Kidney epithelial cell (primary cell): Measurements from ENCODE around the gene PHF23. TPM values are rescaled to one million over a fixed set of nuclear protein-coding genes. Genes with fewer than 3 reads are reported as not detected.
"Not testable (repeated sequence)": the region's sequence is repeated elsewhere in the genome, so short reads cannot be mapped to it uniquely, and the experiment has no call there.

Experiments
- DNase-seq: peaks from one replicate; pipeline ENCODE4 v3.0.0-alpha.2; 2010; ENCODE audit warnings: low read depth
- H3K27me3 ChIP-seq: 2 replicates; pipeline ENCODE4 v1.6.0; 2011; ENCODE audit warnings: low read length; ENCODE audit not compliant: control insufficient read depth, insufficient read depth
- H3K36me3 ChIP-seq: 2 replicates; pipeline ENCODE4 v1.5.1; 2011; ENCODE audit warnings: low read length; ENCODE audit not compliant: control insufficient read depth, insufficient read depth
- H3K4me3 ChIP-seq: 2 replicates; pipeline ENCODE4 v1.5.1; 2011; ENCODE audit warnings: low read depth, mild to moderate bottlenecking, control low read depth, low read length
- total RNA-seq: library from RNA; depleted of rRNA; stranded (reverse); fragments of >200 nt; gene quantifications from 2 replicates; pipeline ENCODE4 v1.2.3, GENCODE V29; 2015
- TF ChIP-seq, protein P1 (sequence below): IDR thresholded peaks from 2 replicates; pipeline ENCODE4 v1.5.1; 2011; ENCODE audit warnings: mild to moderate bottlenecking, moderate library complexity, low read length, control low read depth, inconsistent platforms; ENCODE audit not compliant: insufficient read depth, poor library complexity, severe bottlenecking

The PHF23 gene
- total RNA-seq, 1 donor from 2014 or later = 53.3 TPM

DNA sequence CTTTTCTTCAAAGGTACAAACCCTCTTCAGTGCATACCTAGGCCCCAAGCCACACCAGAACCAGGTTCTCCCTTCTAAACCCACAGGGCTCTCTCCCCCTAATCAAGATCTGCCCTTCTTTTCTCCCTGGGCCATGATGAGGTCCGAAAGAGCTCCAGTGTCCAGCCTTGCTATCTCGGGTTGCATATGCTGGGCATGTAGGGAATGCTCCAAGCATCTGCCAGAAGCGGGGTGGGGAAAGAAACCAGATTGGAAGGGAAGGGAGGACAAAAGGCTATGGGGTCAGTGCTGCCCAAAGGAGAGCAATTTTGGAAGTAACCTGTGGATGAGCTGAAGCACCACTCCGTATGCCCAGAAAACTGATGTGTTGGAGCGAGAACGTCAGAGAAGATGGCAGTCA is 10.0 kb upstream of the PHF23 start:
- H3K36me3 ChIP-seq = peaks cover 1% of the 10 kb centered on the region
- no peak for DNase-seq
- H3K4me3 ChIP-seq = no peak overlapping the region
- TF ChIP-seq, protein P1, sequence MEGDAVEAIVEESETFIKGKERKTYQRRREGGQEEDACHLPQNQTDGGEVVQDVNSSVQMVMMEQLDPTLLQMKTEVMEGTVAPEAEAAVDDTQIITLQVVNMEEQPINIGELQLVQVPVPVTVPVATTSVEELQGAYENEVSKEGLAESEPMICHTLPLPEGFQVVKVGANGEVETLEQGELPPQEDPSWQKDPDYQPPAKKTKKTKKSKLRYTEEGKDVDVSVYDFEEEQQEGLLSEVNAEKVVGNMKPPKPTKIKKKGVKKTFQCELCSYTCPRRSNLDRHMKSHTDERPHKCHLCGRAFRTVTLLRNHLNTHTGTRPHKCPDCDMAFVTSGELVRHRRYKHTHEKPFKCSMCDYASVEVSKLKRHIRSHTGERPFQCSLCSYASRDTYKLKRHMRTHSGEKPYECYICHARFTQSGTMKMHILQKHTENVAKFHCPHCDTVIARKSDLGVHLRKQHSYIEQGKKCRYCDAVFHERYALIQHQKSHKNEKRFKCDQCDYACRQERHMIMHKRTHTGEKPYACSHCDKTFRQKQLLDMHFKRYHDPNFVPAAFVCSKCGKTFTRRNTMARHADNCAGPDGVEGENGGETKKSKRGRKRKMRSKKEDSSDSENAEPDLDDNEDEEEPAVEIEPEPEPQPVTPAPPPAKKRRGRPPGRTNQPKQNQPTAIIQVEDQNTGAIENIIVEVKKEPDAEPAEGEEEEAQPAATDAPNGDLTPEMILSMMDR = no peak
- H3K27me3 ChIP-seq = no peaks in the 10 kb centered on the region

DNA sequence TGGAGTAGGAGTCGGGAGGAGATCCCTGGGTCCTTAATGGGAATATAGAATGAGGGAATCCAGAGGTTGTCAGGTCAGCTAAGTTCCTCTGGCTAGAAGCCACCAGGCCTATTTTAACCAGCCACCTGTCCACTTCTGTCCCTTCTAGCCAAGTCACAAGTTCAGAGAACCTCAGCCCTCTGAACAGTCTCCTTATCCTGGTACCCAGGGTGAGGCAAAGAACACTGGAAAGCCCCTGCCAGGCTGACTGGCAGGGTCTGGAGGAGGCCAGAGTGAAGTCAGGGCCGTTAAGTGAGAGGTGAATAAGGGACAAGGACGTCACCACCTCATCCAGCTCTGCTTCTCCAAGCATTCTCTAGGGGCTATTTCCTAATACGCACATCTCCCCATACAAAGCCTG is 9.5 kb upstream of the PHF23 start:
- no peak for DNase-seq
- H3K36me3 ChIP-seq = no peaks in the 10 kb centered on the region
- H3K4me3 ChIP-seq = no peak overlapping the region
- no peaks in the 10 kb centered on the region for H3K27me3 ChIP-seq
- TF ChIP-seq, protein P1 = no peak

DNA sequence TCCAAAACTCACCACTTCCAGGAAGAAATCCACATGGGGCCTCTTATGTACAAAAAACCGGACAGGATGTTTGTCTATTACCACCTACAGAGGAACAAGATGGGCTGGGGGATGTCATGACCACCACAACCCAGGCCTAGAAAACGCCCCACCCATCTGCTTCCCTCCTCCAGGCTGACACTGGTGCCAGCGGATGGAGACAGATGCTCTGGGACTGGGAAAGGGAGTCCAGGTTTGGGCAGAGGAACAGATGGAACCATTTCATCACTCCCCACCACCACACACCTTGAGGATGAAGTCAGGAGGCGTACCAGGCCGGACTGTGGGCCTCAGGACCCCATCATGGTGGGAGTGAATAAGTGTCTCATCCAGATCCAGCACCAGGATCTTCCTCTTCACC is 7.5 kb upstream of the PHF23 start:
- Histone ChIP-seq H3K36me3 (no peaks in the 10 kb centered on the region), H3K27me3 (no peaks in the 10 kb centered on the region), H3K4me3 (no peak overlapping the region)
- TF ChIP-seq, protein P1 = no peak
- DNase-seq = no peak

DNA sequence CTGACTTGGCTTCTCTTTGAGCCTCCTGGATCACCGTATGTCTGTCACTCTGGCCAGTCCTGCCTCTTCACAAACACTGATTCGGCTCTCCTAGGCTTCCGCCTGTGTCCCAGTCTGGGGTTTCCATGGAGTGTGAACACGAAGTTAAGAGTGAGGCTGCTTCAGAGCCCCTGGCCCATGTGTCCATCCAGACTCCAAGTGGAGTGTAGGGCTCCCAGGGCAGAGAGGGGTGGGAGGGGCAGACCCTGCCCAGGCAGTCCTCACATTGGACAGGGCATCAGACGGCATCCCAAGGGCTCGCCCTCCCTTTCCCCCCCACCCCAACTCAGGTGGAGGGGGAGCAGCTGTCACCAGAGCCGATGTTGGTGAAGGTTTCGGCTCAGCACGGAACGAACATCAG is 4.6 kb upstream of the PHF23 start:
- H3K27me3 ChIP-seq, H3K36me3 ChIP-seq, DNase-seq, H3K4me3 ChIP-seq: not testable (repeated sequence)

DNA sequence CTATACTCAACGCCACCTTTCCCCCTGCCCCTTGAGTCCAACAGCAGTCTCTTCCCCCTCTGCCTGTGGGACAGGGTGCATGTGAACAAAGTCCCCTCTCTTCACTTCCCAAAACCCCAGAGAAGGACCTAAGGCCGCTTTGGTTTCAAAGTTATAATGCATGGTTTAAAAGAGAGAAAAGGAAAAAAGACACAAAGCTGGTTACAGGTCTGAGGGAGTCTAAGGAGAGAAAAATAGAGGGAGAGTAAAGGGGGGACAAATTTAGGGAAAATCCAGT is 4.1 kb upstream of the PHF23 start:
- Histone ChIP-seq H3K27me3 (no peaks in the 10 kb centered on the region), H3K4me3 (peak overlapping the region; percentile 89), H3K36me3 (no peaks in the 10 kb centered on the region)
- DNase-seq = no peak
- TF ChIP-seq, protein P1 = no peak

DNA sequence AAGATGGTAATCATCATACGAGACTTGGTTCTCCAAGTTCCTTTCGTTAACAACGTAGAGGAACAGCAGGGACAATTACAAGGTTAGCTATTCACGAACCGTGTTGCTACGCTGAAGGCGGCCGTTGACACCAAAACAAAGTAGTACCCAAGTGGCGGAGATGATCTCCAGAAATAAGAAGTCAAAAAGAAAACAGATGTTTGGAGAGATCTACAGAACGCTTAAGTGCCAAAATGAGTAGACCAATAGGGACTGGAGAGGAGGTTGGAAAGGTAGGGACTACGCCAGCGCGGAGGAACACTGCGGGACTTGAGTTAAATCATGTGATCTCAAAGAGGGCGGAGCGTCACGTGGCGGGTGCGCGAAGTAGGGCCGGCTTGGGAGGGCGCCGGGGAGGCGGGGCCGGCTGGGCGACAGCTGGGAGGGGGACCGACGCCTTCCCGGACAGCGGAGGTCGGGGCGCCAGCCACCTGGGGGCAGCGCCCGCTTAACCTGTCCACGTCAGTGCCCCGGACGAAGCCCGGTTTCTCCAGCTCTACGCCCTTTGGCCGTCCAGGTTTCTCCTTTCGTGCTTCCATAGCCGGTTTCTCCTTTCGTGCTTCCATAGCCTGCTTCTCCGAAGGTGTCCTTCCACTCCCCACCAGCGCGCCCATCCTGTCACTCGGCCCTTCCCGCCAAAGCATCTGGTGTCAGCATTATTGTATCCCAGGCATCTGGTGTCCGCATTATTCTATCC is 3.6 kb upstream of the PHF23 start:
- TF ChIP-seq, protein P1 = no peak
- no peaks in the 10 kb centered on the region for H3K27me3 ChIP-seq
- no peaks in the 10 kb centered on the region for H3K36me3 ChIP-seq
- no peak for DNase-seq
- H3K4me3 ChIP-seq = peak overlapping the region; percentile 89
